ENCODE measurements around the gene BAZ1B.
"Not testable (repeated sequence)": the region's sequence is repeated elsewhere in the genome, so short reads cannot be mapped to it uniquely, and the experiment has no call there.

The BAZ1B gene

DNA sequence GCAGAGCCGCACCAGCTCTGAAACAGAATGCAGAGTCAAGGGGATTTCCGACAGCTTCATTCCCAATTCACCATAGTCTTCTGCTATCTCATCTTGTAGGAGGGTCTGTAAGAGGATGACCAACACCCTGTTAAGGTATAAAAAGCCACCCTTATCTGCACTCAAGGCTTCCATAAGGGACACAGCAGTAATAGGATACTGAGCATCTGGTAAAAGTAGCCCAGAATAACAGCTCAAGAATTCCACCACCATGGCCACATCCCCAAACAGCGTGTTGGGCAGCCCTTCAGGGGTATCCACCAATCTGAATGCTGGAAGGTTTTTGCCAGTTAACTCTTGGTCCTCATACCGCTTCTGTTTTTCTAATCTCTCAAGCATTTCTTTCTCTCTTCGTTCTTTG, 44.7 kb downstream of the BAZ1B start:
- Histone ChIP-seq H3K9me2 (replicated peaks; ENCODE audit: insufficient read depth, low read length) (no peaks in the 10 kb centered on the region), H3F3A (ENCODE audit: insufficient read depth) (peaks cover 13% of the 10 kb centered on the region; the same call in 1 of the 2 replicates), H2AFZ (ENCODE audit: low read depth, low read length, severe bottlenecking) (no peak overlapping the region), H3K36me3 (ENCODE audit: low read length) (peaks cover 64% of the 10 kb centered on the region), H3K4me3 (ENCODE audit: insufficient read depth, low read length, poor library complexity, severe bottlenecking) (no peak overlapping the region), H3K9me3 (ENCODE audit: insufficient read depth, low read length) (no peaks in the 10 kb centered on the region), H3K27ac (ENCODE audit: low read depth, low read length) (no peak overlapping the region), H3K27me3 (ENCODE audit: low read length) (no peaks in the 10 kb centered on the region), H4K20me1 (ENCODE audit: low read depth, low read length) (peaks cover 57% of the 10 kb centered on the region), H3K9ac (ENCODE audit: low read length) (no peak overlapping the region), H3K79me2 (ENCODE audit: insufficient read depth, low read length) (peaks cover 96% of the 10 kb centered on the region), H3K4me2 (ENCODE audit: low read depth, low read length, poor library complexity, severe bottlenecking) (no peak overlapping the region)
- TF ChIP-seq EZH2phosphoT487 (conservative IDR thresholded peaks at IDR 0.05; ENCODE audit: low read length), result no peak
- TF ChIP-seq, protein P1, sequence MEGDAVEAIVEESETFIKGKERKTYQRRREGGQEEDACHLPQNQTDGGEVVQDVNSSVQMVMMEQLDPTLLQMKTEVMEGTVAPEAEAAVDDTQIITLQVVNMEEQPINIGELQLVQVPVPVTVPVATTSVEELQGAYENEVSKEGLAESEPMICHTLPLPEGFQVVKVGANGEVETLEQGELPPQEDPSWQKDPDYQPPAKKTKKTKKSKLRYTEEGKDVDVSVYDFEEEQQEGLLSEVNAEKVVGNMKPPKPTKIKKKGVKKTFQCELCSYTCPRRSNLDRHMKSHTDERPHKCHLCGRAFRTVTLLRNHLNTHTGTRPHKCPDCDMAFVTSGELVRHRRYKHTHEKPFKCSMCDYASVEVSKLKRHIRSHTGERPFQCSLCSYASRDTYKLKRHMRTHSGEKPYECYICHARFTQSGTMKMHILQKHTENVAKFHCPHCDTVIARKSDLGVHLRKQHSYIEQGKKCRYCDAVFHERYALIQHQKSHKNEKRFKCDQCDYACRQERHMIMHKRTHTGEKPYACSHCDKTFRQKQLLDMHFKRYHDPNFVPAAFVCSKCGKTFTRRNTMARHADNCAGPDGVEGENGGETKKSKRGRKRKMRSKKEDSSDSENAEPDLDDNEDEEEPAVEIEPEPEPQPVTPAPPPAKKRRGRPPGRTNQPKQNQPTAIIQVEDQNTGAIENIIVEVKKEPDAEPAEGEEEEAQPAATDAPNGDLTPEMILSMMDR (IDR thresholded peaks at IDR 0.05; ENCODE audit: insufficient read depth, low read length, poor library complexity, severe bottlenecking), result no peak

DNA sequence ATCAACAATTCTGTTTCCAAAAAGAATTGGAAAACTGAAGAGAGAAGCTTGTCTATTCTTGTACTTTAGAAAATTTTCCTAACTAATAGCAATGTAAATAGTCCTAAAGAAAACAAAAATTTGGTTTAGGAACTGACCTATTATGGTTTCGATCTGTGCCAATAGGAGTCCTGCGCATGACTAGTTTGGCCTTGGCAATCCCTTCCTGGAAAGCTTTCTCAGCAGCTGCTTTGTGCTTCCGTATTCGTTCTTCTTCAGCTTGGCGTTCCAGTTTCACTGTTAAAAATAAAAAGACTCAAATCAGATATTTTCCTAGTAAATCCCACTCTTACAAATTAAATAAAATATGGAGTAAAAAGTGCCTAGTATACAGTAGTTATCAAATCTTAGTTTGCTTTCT, 51.9 kb downstream of the BAZ1B start:
- no peak for TF ChIP-seq EZH2phosphoT487 (conservative IDR thresholded peaks at IDR 0.05; ENCODE audit: low read length)
- TF ChIP-seq, protein P1 (IDR thresholded peaks at IDR 0.05; ENCODE audit: insufficient read depth, low read length, poor library complexity, severe bottlenecking), result no peak
- Histone ChIP-seq H3K9ac (ENCODE audit: low read length) (no peak overlapping the region), H3K9me2 (replicated peaks; ENCODE audit: insufficient read depth, low read length) (no peaks in the 10 kb centered on the region), H4K20me1 (ENCODE audit: low read depth, low read length) (peaks cover 29% of the 10 kb centered on the region), H3K4me2 (ENCODE audit: low read depth, low read length, poor library complexity, severe bottlenecking) (no peak overlapping the region), H3K27ac (ENCODE audit: low read depth, low read length) (no peak overlapping the region), H3K79me2 (ENCODE audit: insufficient read depth, low read length) (peaks cover 54% of the 10 kb centered on the region), H3K27me3 (ENCODE audit: low read length) (no peaks in the 10 kb centered on the region), H3K36me3 (ENCODE audit: low read length) (peaks cover 74% of the 10 kb centered on the region), H2AFZ (ENCODE audit: low read depth, low read length, severe bottlenecking) (no peak overlapping the region), H3F3A (ENCODE audit: insufficient read depth) (peaks cover 14% of the 10 kb centered on the region; the same call in 1 of the 2 replicates), H3K4me3 (ENCODE audit: insufficient read depth, low read length, poor library complexity, severe bottlenecking) (no peak overlapping the region), H3K9me3 (ENCODE audit: insufficient read depth, low read length) (no peaks in the 10 kb centered on the region)

DNA sequence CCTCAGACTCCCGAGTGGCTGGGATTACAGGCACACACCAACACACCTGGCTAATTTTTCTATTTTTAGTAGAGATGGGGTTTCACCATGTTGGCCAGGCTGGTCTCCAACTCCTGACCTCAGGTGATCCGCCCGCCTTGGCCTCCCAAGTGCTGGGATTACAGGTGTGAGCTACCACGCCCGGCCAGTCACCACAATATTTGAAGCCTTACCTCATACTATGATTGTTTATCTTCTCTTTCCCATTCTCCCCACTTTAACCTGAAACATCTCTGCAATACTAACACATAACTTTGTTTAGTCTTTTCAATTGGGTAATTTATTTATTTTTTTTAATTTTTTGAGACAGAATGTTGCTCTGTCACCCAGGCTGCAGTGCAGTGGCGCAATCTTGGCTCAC, 55.0 kb downstream of the BAZ1B start:
- not testable (repeated sequence) for H3K9me2 ChIP-seq (replicated peaks; ENCODE audit: insufficient read depth, low read length); H3K9me3 ChIP-seq (ENCODE audit: insufficient read depth, low read length); H3K4me2 ChIP-seq (ENCODE audit: low read depth, low read length, poor library complexity, severe bottlenecking); H3K9ac ChIP-seq (ENCODE audit: low read length); H3K27me3 ChIP-seq (ENCODE audit: low read length); H2AFZ ChIP-seq (ENCODE audit: low read depth, low read length, severe bottlenecking); H3K4me3 ChIP-seq (ENCODE audit: insufficient read depth, low read length, poor library complexity, severe bottlenecking); H3K27ac ChIP-seq (ENCODE audit: low read depth, low read length)
- Histone ChIP-seq H3F3A (ENCODE audit: insufficient read depth) (peaks cover 20% of the 10 kb centered on the region), H3K79me2 (ENCODE audit: insufficient read depth, low read length) (peaks cover 26% of the 10 kb centered on the region), H4K20me1 (ENCODE audit: low read depth, low read length) (peaks cover 12% of the 10 kb centered on the region), H3K36me3 (ENCODE audit: low read length) (peaks cover 81% of the 10 kb centered on the region)

DNA sequence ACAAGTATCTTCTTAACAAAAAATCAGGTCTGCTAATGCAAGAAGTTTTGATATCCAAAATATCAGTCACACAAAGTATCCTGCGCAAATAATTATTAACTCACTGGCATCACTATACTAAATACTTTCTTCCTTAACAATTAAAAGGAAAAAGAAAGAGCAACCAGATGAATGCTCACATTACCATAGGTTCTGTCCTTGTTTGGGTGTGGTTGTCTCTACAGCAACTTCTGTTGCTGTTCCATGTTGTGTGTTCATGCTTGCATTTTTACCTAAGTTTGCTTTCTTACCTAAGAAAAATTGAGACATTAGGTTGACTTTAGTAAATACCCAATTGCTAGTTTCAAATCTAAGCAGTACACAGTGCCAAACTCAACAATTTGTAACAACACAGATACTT, 56.0 kb downstream of the BAZ1B start:
- peaks cover 20% of the 10 kb centered on the region for H3K79me2 ChIP-seq (ENCODE audit: insufficient read depth, low read length)
- H3K27ac ChIP-seq (ENCODE audit: low read depth, low read length), result no peak overlapping the region

More for the DNA sequence above, 56.0 kb downstream of the BAZ1B start:
- Histone ChIP-seq H3K4me3 (ENCODE audit: insufficient read depth, low read length, poor library complexity, severe bottlenecking) (no peak overlapping the region), H3K9me2 (replicated peaks; ENCODE audit: insufficient read depth, low read length) (no peaks in the 10 kb centered on the region), H3K27me3 (ENCODE audit: low read length) (no peaks in the 10 kb centered on the region), H3K9me3 (ENCODE audit: insufficient read depth, low read length) (no peaks in the 10 kb centered on the region), H3K4me2 (ENCODE audit: low read depth, low read length, poor library complexity, severe bottlenecking) (no peak overlapping the region), H2AFZ (ENCODE audit: low read depth, low read length, severe bottlenecking) (no peak overlapping the region), H3K9ac (ENCODE audit: low read length) (no peak overlapping the region), H3K36me3 (ENCODE audit: low read length) (peaks cover 81% of the 10 kb centered on the region), H4K20me1 (ENCODE audit: low read depth, low read length) (peaks cover 2% of the 10 kb centered on the region), H3F3A (ENCODE audit: insufficient read depth) (peaks cover 18% of the 10 kb centered on the region)
- TF ChIP-seq EZH2phosphoT487 (conservative IDR thresholded peaks at IDR 0.05; ENCODE audit: low read length), result no peak
- TF ChIP-seq, protein P1 (IDR thresholded peaks at IDR 0.05; ENCODE audit: insufficient read depth, low read length, poor library complexity, severe bottlenecking), result no peak

All from SU-DHL-6 (cell line).